GM19193 (cell line): ENCODE measurements around the gene PCIF1.

ENCODE experiments used
- POLR2A ChIP-seq: IDR thresholded peaks from 4 replicates; pipeline ENCODE4 v1.6.1; 2011; ENCODE audit not compliant: insufficient read depth, insufficient read length; ENCODE audit errors: extremely low read depth

The PCIF1 gene

DNA sequence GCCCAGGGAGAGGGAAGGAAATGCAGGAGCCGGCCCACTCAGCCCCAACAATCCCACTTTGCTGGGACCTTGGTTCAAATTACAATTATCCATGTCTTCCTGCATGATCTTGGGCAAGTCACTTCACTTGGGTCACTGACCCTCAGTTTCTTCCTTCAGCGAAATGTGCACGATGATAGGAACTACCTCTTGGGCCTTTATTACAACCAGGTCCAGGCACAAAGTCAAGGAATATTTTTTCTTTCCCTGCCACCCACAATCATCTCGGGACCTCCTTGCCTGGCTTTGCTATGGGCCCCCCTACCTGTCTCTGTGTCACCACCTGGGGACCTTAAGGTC, 22.2 kb upstream of the PCIF1 start:
- TF ChIP-seq POLR2A: no peak

DNA sequence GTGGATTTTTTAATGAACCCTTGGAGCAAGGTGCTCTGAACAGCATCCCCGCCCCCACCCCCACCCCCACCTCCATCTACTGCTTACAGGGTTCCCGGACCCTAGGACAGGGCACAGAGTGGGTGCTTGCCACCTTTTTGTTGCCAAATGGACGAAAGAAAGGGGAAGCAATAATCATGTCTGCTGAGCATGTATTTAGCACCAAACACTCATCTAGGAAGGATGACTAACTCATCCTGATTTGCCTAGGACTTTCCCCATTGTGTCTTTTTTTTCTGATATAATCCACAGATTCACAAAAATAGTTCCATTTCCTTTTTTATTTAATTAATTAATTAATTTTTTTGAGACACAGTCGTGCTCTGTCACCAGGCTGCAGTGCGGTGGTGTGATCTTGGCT, 21.4 kb upstream of the PCIF1 start:
- TF ChIP-seq POLR2A: no peak

DNA sequence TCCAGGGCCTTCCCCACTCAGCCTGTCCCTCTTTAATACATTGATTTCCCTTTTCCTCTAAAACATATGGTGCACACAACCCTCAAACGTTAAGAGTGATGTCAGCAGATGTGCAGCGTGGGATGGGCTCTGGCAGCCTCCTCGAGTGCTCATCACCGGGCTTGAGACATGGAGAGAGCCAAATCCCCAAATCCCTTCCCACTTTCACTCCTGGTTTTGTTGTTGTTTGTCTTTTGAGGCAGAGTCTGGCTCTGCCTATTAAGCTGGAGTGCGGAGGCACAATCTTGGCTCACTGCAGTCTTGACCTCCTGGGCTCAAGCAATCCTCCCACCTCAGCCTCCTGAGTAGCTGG, 16.7 kb upstream of the PCIF1 start:
- no peak for TF ChIP-seq POLR2A

DNA sequence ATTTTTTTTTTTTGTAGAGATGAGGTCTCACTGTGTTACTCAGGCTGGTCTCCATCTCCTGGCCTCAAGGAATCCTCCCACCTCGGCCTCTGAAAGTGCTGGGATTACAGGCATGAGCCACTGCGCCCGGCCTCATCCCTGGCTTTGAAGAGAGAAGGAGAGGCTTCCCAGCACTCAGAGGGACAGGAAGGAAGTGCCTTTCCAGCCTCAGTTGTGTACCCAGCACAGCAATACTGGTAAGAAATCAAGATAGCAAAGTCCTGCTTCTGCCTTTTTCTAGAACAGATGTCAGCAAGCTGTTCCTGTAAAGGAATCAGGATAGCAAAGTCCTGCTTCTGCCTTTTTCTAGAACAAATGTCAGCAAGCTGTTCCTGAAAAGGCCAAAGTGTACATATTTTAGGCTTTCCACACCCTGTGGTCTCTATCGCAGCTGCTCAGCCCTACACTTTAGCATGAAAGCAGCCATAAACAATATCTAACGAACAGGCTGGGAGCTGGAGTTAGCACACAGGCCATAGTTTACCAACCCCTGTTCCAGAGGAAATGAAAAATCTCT, 16.2 kb upstream of the PCIF1 start:
- no peak for TF ChIP-seq POLR2A

DNA sequence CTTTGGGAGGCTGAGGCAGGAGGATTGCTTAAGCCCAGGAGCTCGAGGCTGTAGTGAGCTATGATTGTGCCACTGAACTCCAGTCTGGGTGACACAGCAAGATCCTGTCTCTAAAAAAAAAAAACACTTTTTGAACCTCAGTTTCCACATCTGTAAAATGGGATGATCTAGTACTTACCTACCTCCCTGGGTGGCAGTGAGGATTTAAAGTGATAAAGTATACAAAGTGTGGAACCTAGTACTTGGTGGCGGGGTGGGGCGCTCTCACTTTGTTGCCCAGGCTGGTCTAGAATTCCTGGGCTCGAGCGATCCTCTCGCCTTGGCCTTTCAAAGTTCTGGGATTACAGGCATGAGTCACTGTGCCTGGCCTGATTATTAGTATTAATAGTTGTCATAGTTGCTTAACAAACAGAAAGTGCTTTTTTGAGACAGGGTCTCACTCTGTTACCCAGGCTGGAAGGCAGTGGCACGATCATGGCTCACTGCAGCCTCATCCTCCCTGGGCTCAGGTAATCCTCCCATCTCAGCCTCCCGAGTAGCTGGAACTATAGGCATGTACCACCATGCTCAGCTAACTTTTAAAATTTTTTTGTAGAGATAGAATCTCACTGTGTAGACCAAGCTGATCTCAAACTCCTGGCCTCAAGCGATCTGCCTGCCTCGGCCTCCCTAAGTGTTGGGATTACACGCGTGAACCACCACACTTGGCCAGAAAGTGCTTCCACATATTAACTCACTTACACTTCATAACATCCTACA, 15.5 kb upstream of the PCIF1 start:
- no peak for TF ChIP-seq POLR2A

DNA sequence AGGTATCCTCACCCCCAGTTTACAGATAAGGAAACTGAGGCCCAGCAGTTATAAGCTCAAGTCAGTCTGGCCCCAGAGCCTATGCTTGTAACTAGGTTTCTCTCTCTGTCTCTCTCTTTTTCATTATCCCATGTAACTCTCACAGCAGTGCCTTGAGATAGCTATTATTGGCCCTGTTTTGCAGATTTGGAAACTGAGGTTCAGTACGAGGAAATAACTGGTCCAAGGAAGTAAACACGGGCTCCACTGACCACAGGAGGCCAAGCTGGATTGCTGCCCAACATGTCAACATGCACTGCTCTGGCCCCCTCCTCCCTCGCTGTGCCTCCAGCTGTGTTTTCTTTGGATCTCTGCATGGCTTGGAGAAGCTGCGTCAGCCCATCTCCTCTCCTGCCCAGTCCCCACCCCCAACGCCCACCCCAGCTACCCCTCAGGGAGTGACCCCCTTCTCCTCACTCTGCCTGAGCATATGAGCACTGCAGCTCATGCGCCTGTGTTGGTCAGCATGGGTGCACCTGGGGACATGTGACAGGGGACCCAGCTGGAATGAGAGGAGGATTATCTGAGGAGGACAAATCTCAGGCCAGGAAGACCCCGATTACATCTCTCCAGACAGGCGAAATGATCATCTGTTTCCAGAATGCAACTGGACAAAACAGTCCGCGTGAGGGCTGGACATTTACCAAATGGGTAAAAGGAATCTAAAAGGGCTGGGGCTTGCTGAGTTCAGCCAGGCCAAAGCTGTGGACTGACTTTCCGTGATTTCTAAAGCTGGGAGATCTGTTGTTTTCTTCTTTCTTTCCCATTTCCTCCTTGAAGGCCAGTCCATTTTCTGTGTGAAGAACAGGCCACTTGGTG, 14.7 kb upstream of the PCIF1 start:
- no peak for TF ChIP-seq POLR2A

DNA sequence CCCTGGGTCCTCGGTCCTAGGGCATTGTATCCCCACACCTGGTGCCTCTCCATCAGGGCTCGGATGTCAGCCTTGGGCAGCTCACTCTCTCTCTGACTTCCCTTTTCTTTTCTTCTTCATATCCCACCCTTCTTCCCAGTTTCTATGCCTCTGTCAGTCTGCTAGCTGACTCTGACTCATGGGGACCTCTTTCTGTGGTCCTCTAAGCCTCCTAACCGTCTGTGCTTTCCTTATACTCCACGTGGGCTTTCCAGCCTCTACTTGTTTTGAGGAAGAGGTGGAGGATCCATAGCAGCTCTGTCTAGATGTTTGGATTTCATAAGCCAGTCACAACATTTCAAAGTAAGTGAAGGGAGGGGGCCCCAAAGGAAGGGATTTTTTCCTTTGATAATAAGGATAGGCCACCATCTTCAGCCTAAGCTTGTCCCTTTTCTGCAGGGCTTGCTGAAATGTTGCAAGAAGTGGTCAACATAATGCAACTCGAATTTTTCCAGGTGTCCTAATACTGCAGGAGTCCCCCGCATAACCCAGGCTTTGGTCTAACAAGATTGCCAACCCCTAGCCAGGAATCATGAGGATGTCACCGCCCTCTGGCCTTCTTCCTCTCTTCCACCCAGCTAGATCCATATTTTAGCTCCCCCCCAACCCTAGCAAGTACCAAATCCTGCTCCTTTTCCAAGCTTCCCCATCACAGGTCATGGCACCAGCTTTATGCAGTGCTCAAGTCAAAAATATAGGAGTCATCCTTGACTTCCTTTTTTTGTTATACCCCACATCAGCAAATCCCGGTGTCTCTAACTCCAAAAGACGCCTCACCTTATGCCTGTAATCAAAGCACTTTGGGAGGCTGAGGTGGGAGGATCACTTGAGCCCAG, 13.8 kb upstream of the PCIF1 start:
- TF ChIP-seq POLR2A: no peak

DNA sequence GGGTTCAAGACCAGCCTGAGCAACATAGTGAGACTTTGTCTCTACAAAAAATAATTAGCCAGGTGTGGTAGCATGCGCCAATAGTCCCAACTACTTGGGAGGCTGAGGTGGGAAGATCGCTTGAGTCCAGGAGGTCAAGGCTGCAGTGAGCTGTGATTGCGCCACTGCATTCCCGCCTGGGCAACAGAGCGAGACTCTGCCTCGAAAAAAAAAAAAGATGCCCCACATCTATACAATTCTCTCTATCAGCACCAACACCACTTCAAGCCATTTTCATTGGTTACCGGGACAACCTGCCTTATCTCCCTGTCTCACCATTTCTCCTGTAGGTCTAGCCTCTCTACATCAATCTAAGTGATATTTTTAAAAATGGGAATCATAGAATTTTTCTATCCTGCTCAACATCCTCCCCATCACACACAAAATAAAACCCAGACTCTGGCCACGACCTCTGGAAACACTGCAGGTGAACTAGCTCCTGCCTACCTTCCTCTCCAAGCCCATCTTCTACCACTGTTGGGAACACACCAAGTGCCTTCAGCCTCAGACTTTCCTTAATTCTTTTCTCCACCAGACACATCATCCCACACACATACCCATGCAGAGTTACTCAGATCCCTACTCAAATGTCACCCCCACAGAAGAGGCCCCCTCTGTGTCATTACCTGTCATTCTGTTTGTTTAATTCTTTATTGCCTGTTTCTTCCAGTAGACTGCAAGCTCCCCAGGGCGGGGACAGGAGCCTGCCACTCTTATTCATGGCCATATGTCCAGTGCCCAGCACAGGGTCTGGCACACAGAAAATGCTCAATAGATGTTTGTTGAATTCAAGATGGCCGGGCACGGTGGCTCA, 12.9 kb upstream of the PCIF1 start:
- no peak for TF ChIP-seq POLR2A

DNA sequence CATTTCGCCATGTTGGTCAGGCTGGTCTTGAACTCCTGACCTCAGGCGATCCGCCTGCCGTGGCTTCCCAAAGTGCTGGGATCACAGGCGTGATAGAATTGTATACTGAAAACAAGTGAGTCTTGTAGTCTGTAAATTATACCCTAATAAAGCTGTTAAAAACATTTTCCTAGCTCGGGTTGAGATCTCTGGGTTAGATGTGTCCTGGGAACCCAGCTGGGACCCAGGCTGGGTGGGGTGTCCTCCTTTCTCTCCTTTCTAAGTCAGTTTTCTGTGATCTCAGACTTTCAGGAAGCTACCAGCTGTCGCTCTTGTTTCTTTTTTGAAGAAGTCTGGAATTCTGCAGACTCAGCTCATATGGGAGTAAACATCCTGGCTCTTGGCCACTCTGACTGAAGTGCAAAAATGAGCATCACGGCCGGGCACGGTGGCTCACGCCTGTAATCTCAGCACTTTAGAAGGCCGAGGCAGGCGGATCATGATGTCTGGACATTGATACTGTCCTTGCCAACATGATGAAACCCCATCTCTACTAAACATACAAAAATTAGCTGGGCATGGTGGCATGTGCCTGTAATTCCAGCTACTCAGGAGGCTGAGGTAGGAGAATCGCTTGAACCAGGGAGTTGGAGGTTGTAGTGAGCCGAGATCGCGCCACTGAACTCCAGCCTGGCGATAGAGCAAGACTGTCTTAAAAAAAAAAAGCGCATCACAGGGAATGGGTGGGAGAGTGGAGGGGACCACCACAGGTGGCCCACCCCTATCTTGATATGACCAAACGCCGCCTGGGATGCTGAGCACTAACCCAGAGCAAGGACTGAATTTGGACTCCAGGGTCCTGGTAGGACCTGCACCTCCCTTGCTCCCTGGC, 9.9 kb upstream of the PCIF1 start:
- TF ChIP-seq POLR2A: no peak

DNA sequence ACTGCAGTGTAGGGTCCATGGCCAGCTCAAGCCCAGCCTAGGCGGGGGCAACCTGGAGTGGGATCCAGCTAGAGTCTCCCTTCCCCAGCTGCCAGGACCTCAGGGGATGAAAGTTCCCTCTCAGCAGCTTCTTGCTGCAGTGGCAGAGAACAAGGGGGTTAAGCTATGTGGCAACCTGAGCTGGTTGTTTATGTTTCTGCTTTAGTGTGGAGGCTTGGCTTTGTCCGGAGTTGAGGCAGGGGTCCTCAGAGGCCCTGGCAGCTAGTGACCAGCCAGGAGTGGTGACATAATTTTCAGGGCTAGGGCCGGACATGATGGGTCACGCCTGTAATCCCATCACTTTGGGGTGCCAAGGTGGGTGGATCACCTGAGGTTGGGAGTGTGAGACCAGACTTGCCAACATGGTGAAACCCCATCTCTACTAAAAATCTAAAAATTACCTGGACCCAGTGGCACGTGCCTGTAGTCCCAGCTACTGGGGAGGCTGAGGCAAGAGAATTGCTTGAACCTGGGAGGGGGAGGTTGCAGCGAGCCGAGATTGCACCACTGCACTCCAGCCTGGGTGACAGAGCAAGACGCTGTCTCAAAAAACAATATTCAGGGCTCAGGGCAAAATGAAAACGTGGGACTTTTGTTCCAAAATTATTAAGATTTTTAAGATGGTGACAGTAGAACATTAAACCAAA, 8.5 kb upstream of the PCIF1 start:
- TF ChIP-seq POLR2A: no peak

DNA sequence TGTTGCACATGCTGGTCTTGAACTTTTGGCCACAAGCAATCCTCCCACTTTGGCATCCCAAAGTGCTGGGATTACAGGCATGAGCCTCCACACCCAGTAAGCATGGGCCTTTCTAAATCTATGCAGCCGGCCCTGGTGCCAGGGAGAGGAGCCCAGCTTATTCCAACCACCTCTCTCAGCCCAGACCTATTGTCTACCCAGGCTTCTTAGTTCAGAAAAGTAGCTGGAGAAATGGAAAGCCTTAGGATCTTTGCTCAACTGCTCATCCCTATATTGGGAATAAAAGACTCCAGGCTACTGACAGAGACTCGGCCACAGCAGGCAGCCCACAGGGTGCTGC, 7.8 kb upstream of the PCIF1 start:
- TF ChIP-seq POLR2A: no peak

DNA sequence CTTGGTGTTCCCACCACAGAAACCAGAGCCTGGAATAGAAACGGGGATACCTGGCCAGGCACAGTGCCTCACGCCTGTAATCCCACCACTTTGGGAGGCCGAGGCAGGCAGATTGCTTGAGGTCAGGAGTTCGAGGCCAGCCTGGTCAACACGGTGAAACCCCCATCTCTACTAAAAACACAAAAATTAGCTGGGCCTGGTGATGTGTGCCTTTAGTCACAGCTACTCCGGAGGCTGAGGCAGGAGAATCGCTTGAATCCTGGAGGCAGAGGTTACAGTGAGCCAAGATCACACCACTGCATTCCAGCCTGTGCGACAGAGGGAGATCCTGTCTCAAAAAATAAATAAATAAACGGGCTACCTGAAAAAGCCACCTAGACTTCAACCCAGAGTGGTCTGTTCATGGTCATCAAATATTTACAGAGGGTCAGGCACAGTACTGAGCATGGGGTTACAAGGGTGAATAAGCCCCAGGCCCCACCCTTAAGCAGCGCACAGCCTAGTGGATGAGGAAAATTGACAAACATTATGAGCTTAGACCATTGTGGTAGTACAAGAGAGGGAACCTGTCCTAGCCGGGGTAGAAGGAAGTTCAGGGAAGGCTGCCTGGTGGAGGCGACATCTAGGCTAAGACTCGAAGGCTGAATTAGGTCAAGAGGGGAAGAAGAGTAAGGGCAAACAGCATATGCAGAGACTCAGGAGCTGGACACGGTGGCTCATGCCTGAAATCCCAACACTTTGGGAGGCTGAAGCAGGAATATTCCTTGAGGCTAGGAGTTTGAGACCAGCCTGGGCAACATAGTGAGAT, 7.2 kb upstream of the PCIF1 start:
- TF ChIP-seq POLR2A: no peak
